GM18861 (cell line): Measurements from ENCODE around the gene CLDN2.
"Not testable (repeated sequence)": the region's sequence is repeated elsewhere in the genome, so short reads cannot be mapped to it uniquely, and the experiment has no call there.

ENCODE experiments used
- ATAC-seq: cut with Tn5 transposase; IDR thresholded peaks from one replicate; pipeline ENCODE4 v1.9.1; 2021; ENCODE audit not compliant: unreplicated experiment

The CLDN2 gene

GRCh38 chrX:106955004-106955772, 35.0 kb downstream of the CLDN2 start:
- ATAC-seq: no peak

- no peak for ATAC-seq
These were observed 37.7 kb downstream of the CLDN2 start for GRCh38 chrX:106957856-106958255.

GRCh38 chrX:106959901-106960300, 39.7 kb downstream of the CLDN2 start:
- no peak for ATAC-seq

- ATAC-seq: no peak
These were observed 42.9 kb downstream of the CLDN2 start for GRCh38 chrX:106963111-106963510.

GRCh38 chrX:106964290-106964689, 44.1 kb downstream of the CLDN2 start:
- no peak for ATAC-seq

- not testable (repeated sequence) for ATAC-seq
These were observed 46.3 kb downstream of the CLDN2 start for GRCh38 chrX:106966547-106966946.

- no peak for ATAC-seq
These were observed 52.7 kb downstream of the CLDN2 start for GRCh38 chrX:106972896-106973295.

- no peak for ATAC-seq
These were observed 53.4 kb downstream of the CLDN2 start for GRCh38 chrX:106973433-106974149.

- no peak for ATAC-seq
These were observed 56.2 kb downstream of the CLDN2 start for GRCh38 chrX:106976416-106976815.
